Left hindlimb (tissue), 1 donor: ENCODE data around the gene PHLDA1.
"Not testable (repeated sequence)": the region's sequence is repeated elsewhere in the genome, so short reads cannot be mapped to it uniquely, and the experiment has no call there.

ENCODE experiments used
- DNase-seq: peaks from one replicate; pipeline ENCODE4 v3.0.0-alpha.2; 2018

The PHLDA1 gene

DNA sequence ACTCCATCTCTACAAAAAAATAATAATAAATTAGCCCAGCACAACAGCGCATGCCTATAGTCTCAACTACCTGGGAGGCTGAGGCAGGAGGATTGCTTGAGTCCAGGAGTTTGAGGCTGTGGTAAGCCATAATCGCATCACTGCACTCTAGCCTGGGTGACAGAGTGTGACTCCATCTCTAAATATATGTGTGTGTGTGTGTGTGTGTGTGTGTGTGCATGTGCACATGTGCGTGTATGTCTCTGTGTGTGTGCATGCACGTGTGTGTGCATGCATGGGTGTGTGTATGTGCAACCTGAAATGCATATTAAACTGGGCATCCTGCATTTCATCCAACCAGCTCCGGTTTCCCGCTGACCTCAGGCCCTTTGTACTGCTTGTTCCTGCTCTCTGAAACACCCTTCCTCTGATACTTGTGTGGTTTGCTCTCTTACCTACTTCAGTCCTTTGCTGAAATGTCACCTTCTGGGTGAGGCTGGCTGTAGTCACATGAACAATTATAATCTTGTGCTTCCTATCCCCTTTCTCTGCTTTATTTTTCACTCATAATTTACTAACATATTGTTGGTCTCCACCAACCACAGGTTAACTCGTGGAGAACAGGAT lies 46.9 kb downstream of the PHLDA1 start:
- DNase-seq, result no peak

DNA sequence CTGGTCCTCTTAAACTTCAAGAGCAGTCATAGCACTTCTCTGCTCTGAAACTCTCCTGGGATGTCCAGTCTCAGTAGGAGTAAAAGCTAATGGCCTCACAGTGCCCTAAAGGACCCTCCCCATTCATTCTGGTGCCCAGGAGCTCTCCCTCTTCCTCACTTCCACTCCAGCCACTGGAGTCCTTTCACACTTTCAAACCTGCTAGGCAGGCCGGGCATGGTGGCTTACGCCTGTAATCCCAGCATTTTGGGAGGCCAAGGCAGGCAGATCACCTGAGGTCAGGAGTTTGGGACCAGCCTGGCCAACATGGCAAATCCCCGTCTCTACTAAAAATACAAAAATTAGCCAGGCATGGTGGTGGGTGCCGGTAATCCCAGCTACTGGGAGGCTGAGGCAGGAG lies 47.7 kb downstream of the PHLDA1 start:
- not testable (repeated sequence) for DNase-seq

DNA sequence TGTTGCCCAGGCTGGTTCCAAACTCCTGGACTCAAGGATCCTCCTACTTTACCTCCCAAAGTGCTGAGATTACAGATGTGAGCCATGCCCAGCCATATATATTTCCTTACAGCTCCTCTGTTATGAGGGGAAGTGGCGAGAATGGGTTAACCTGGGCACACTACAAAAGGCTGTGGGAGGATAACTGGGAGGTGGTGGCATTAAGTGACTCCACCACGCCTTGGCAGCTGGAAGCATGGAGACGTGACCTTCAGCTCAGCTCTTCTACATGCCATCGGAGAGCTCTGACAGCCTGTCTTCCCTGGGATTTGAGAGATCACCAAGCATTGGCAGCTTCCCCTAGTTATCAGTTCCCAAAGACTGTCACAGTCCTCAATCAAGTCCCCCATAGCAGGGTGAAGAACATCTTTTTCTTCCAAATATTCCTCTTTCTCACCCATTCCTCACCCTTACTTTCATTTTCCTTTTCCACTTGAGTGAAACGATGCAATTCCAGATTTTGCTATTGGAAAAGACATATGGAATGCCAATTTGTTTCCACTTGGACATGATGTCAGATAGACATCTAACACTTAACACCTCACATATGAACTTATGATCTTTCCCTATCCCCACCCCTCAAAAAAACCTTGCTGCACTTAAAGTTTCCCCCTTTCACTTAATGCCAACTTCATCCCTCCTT lies 48.5 kb downstream of the PHLDA1 start:
- DNase-seq, result no peak

DNA sequence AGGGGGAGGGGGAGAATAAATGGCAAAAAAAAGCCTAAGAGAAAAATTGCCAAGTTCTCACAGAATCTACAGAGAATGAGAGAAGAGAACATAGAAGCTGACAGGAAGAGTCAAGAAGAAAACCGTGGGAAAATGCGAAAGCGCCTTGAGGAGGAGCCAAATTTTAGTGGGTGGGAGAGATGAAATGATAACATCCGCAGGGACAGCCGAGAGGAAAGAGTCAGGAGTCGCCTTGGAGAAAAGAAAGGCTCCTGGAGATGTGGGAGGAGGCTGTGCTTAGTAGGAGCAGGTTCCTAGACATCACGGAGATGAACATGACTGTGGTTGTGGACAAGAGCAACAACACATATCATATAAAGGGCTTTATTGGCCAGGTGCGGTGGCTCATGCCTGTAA lies 49.4 kb downstream of the PHLDA1 start:
- no peak for DNase-seq

DNA sequence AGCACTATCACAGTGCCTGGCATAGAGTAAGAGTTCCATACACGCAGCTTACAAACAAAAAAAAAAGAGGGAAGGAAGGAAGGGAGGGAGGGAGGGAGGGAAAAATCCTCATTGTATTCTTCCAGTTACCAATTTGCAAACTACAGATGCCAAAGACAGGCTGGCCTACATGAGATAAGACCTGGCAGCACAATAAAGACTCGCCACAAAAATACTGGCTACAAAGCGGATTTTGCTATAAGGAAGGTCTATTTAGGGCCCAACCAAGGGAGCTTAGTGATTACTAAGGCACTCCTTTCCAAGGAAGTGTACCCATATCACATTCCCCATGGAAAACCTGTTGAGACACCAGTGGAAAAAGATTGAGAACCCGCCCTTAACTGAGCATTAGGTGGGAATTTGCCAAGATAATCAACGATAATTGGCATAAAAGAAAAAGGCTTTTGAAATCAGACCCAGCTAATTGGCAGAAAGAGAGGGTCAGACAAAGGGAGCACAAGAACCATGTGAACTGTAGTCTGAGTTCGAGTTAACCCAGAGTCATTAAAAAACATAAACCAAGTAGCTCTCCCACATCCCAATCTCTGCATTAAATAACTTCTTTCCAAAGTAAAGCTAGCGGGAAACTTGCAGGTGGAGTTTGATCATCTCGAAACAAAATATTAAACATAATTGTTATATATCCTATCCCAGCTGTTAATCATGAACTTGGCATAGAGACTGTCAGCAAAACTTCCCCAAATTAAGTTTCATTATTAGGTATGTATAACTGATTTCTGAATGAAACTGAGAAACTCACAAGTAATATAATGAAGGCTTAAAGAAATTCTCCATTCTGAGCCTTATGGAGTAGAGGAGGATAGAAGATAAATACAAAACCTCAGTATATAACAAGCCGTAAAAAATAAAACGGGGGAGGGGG lies 50.1 kb downstream of the PHLDA1 start:
- no peak for DNase-seq

DNA sequence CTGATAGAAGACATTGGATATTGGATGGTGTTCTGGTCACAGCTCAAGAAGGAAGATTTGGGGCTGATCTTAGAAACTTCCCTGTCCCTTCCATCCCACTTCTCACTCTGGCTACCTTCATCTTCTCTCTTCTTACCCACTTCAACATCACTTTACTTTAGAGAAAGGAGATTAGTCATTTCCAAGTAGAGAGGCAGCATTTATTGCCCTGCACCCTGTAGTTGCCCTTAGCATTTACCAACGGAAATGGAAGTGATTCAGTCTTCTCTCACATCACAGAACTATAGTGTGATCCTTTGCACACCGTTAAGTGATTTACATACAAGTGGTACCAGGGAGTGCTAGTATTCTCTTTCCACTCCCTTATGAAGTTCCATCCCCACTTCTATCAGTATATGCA lies 52.4 kb downstream of the PHLDA1 start:
- no peak for DNase-seq

DNA sequence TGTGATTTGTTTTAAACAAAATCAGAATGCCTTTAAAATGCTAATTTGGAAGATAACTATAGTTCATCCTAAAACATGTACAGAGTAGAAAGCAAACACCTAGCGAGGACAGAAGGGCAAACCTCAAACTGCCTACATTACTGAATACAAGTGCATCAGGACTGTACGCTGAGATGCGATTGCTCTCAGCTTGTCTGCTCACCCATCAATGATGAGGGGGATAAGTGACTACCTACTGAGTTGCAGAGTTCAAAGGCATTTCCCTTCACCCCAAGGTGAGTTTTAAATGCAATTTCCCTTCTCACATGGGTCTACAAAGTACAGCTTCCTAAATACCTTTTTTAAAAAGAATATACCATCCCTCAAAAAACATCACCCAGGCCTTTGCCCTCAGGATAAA lies 52.9 kb downstream of the PHLDA1 start:
- no peak for DNase-seq

DNA sequence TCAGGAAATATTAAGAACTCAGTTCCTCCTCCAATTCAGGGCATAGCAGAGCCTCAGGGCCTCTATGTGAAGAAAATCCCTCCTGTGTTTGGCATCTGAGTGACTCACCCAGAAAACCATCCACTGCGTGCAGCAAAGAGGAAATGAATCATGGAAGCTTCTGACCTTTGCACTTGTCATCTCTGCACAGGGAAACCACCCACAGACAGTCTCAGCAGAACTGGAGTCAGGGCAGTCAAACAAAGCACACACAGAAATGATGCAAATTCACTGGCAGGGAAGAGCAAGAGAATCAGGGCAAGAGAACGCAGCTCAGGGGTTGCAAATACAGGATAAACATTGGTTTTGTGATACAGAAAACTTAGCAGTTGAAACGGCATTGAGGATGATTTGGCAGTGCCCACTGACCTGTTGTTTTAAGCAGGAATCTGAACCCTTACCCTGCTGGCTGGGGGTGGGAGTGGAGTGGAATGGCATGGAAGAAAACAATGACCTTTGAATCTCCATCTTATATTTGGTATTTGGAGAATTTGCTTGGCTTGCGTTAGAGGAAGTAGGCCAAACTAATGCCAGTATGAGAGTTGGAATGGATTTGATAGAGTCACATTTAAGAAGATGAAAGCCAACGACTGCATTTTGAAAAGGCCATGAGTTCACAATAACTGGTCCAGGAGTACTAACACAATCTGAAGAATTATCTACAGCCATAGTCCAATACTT lies 53.5 kb downstream of the PHLDA1 start:
- peak; percentile 72 for DNase-seq

DNA sequence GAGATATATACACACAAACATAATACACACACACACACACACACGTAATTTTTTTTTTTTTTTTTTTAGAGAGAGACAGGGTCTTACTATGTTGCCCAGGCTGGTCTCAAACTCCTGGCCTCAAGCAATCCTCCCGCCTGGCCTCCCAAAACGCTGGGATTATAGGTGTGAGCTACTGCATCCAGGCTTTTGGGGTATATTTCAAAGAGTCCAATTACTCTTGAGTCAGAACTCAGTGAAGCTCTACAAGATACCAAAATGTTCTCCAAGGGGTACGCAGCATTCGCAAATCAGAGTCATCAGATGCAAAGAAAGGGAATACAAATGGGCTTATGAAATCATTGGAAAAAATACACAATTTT lies 54.0 kb downstream of the PHLDA1 start:
- DNase-seq, result no peak

DNA sequence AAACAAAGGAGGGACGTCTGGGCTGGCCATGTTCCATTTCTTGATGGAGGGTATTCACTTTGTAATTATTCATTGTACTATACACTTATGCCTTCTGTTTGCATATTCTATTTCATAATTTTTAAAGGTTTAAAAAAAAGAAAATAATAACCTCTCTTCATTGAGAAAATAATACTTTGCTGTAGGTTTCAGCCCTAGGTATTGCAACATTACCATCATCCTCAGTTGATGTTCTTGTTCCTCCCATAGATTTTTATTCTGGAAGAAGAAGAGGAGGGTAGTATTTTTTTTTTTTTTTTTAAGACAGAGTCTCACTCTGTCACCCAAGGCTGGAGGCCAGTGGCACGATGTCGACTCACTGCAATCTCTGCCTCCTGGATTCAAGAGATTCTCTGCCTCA lies 54.7 kb downstream of the PHLDA1 start:
- no peak for DNase-seq

DNA sequence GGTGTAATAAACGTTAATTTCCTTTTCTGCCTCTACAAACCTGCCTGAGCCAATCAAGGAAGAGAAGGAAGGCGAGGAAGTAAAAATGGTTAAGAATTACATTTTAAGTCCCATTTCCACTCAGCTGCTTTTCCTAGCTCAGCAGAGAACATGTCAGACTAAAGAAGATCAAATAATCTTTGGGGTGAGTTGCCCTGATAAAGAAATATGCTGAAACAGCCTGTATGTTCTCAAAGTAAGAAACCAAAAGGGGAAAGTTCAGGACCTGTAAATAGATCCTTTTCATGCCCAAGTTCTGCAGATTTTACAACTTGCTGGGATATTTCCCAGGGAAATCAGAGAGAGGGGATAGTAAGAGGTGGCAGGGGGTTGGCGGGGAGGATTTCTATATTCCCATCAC lies 55.5 kb downstream of the PHLDA1 start:
- DNase-seq, result no peak

DNA sequence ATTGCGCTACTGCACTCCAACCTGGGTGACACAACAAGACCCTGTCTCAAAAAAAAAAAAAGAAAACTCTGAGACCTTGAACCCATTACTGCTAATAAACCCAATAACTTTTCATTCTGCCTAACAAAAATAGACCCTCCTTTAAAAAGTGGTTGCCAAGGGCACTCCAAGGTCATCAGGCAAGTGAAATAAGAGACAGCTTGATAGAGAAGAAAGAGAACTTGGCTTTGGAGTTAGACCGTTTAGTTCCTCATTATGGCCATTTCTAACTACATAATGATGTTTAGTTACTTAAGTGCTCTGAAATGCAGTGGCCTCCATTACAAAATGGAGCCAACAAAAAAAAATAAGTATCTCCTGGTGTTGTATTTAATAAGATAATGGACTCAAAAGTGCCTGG lies 55.9 kb downstream of the PHLDA1 start:
- no peak for DNase-seq
